Measurements from ENCODE around the gene CHKB.

DNA sequence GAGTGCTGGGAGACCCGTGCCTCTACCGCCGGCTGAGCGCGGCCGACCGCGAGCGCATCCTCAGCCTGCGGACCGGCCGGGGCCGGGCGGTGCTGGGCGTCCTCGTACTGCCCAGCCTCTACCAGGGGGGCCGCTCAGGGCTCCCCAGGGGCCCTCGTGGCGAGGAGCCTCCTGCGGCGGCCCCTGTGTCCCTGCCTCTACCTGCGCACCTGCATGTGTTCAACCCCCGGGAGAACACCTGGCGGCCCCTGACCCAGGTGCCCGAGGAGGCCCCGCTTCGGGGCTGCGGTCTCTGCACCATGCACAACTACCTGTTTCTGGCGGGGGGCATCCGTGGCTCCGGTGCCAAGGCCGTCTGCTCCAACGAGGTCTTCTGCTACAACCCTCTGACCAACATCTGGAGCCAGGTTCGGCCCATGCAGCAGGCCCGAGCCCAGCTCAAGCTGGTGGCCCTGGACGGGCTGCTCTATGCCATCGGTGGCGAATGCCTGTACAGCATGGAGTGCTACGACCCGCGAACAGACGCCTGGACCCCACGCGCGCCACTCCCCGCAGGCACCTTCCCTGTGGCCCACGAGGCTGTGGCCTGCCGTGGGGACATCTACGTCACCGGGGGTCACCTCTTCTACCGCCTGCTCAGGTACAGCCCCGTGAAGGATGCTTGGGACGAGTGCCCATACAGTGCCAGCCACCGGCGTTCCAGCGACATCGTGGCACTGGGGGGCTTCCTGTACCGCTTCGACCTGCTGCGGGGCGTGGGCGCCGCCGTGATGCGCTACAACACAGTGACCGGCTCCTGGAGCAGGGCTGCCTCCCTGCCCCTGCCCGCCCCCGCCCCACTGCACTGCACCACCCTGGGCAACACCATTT lies 33.5 kb downstream of the CHKB start:
- TF ChIP-seq, protein P1, sequence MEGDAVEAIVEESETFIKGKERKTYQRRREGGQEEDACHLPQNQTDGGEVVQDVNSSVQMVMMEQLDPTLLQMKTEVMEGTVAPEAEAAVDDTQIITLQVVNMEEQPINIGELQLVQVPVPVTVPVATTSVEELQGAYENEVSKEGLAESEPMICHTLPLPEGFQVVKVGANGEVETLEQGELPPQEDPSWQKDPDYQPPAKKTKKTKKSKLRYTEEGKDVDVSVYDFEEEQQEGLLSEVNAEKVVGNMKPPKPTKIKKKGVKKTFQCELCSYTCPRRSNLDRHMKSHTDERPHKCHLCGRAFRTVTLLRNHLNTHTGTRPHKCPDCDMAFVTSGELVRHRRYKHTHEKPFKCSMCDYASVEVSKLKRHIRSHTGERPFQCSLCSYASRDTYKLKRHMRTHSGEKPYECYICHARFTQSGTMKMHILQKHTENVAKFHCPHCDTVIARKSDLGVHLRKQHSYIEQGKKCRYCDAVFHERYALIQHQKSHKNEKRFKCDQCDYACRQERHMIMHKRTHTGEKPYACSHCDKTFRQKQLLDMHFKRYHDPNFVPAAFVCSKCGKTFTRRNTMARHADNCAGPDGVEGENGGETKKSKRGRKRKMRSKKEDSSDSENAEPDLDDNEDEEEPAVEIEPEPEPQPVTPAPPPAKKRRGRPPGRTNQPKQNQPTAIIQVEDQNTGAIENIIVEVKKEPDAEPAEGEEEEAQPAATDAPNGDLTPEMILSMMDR (IDR thresholded peaks at IDR 0.05) = no peak
- no peak for TF ChIP-seq POLR2A (IDR thresholded peaks at IDR 0.05)

Data from transverse colon (tissue), 3 donors.